Fibroblast of upper back skin (primary cell): ENCODE data around the gene MAFB.

Experiments used
- DNase-seq: peaks from one replicate; pipeline ENCODE4 v3.0.0-alpha.2; 2013

MAFB gene

GRCh38 chr20:40652441-40652987, 36.5 kb downstream of the MAFB start:
- peak; percentile 81 for DNase-seq

GRCh38 chr20:40651151-40651550, 37.9 kb downstream of the MAFB start:
- peak; percentile 86 for DNase-seq

DNA sequence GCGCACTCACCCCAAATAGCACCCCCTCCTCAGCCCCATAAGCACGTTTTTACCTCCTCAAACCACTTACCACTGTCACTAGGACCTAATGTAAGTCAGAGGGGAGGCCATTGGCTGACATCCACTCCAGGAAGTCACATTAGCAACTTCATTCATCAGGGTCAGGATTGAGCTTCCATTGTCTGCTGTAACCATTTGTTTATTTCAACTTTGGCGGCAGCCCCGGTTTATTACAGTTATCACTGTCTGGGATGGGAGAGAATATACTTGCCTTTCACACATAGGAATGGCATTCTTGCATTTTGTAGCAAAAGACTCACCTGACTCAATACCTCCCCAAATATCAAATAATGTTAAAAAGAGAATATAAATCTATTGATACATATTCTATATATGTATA, 38.3 kb downstream of the MAFB start:
- DNase-seq: no peak

DNA sequence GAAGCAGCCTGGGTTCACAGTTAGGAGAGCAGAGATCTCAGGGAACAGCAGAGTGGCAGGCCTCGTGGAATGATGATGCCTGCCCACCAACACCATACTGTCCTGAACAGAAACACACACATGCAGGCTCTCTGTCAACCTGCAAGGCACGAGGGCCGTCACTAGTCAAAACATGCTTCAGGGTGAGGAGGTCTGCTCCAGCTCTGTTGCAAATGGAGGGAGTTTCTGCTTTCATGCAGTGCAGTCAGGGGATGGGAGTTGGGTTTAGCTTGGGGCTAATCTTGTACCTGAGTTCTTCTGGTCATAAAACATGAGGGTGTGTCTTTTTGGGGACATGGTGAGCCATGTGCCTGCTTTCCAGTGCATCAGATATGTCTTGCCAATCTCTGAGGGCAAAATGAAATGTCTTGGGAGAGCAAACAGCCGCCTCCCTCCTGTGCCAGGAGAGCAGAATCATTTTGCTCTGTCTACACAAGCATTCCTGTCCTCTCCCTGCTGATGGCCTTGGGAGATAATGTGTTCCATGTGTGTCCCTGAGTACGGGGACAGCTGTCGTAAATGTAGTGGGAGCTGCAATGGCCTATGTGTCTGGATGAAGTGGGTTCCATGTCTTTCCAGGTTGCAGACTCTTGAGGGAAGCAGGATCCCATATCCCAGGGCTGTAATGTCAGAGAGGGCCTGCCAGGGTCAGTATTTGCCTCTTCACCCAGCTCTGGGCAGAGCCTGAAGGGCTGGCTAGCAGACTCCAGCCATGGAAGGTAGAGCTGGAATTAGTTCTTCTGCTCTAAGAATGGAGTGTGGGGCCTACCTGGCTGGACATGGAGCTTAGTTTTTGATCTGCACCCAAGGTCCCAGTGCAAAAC, 40.6 kb downstream of the MAFB start:
- DNase-seq: no peak

DNA sequence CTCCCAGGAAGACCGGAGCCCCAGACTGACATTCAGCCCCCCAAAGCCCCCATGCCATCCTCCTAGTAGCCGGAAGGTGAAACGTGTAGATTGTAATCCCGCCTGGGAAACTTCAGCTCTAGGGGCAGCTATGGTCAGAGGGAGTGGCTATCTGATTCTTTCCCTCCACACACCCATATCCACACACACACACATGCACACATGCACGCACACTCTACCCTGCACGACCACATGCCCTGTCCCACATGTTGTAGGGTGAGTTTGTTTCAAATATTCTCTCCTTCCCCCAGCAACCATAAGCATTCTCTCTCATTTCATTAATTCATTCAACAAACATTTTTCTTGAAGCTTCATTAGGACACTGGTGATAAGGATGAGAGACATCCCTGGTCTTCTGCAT, 42.2 kb downstream of the MAFB start:
- DNase-seq: no peak

DNA sequence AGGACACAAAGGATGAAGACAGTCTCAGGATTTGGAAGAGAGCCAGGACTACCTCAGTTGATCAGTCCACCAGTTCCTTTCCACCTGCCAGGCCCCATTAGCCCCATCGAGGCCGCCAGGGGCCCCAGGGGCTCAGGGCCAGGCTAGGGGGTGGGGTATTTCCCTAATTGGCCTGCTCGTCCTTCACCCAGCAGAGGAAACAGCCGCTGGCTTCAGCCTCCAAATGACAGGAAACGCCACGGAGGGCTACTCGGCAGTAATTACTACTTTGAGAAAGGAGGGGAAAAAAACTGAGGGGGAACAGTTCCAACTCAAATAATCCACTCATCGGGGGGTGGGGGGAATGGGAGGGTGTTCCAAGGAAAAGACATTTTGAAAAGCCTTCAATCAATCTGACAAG, 42.7 kb downstream of the MAFB start:
- peak; percentile 10 for DNase-seq

DNA sequence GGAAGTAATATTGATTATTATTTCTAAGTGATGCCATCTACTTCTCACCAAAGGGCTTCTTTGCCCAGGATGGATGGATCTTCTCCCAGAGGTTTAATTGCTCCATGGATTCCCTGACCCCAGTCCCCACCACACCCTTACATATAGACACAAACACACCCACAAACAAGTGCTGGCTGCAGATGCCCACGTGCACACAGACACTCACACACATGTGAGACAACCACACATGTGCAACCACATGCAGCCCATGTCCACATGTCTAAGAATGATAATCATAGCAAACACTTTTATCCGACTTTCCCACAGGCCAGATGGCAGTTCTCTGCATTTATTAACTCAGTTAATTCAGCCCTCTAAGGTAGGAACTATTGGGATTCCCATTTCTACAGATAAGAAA, 44.2 kb downstream of the MAFB start:
- DNase-seq: no peak

GRCh38 chr20:40643891-40644290, 45.1 kb downstream of the MAFB start:
- no peak for DNase-seq

GRCh38 chr20:40641809-40642208, 47.2 kb downstream of the MAFB start:
- DNase-seq: no peak

DNA sequence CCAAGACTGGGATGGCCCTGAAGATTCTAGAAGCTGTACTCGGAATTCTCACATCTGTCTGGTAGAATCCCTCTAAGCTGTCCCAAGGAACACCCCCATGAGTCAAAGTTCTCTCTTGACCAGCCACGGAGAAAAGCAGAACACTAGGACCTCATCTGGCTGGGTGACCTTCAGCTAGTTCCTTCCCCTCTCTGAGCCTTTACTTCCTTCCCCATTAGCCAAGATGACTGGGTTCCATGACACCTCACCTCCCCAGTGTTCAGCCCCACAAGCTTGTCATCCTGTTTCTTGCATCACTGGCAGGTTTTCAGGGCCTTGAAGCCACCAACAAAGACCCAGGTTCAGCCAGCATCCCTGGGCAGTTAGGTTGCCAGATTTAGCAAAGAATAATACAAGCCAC, 47.8 kb downstream of the MAFB start:
- DNase-seq: no peak

- no peak for DNase-seq
Measured at GRCh38 chr20:40640667-40641066, 48.4 kb downstream of the MAFB start.

DNA sequence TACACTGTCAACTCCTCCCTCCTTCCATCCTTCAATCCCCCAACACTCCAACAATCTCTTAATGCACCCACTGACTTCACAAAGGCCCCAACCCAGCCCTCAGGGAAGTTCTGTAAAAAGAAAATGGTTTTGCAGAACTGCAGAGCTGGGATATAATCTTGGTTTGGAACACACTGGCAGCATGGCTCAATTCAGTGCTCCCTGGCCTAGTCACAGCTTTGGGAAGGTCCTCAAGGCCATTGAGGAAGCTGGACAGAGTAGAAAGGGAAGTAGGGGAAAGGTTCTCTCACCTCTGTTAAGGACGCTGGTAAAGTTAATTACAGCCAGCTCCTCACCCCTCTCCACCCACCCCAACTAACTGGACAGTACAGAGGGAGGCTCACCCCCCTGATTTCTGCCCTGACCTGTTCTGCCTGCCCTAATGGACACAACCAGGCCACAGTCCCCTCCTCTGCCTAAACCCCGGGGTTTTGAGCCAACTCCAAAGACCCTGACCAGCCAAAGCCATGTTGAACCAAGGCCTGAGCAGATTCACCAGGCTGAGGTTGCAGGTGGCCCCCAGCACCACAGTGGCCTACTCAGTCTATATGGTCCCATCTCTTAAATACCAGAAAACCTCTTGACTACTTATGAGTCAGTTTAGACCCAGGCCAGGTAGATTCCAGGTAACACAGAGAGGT, 49.2 kb downstream of the MAFB start:
- DNase-seq: no peak

DNA sequence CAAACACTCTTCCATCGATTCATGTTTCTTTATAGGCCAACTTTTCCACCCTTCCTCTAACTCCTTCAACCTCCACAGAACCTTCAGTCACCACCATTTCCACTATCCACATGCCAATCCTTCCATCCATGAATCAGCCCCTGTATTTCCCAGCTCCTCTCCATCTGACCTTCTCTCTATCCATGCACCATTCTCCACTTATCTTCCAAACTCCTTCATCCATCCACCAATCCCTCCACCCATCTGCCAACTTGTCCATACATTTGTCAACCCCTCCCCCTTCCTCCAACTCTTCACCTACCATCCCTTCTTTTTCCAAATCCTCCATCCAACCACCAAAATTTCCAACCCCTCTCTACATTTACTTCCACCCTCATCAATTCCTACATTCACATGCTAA, 49.9 kb downstream of the MAFB start:
- no peak for DNase-seq

GRCh38 chr20:40638414-40638813, 50.6 kb downstream of the MAFB start:
- DNase-seq: no peak

- no peak for DNase-seq
Measured at GRCh38 chr20:40637176-40637575, 51.9 kb downstream of the MAFB start.

- no peak for DNase-seq
Measured at GRCh38 chr20:40636486-40636885, 52.5 kb downstream of the MAFB start.

GRCh38 chr20:40635971-40636370, 53.1 kb downstream of the MAFB start:
- no peak for DNase-seq
